ENCODE measurements around the gene MMP27.

- TF ChIP-seq CTCF (IDR thresholded peaks at IDR 0.05) = no peak
- TF ChIP-seq POLR2A (IDR thresholded peaks at IDR 0.05) = no peak
Measured at GRCh38 chr11:102695201-102695600, 10.4 kb downstream of the MMP27 start.

Data from upper lobe of left lung (tissue), 4 donors.